AG09309 (cell line): ENCODE data around the gene CEP55.

Experiments used
- DNase-seq: peaks from one replicate; pipeline ENCODE4 v3.0.0-alpha.2; 2010; ENCODE audit warnings: low read depth
- H3K4me3 ChIP-seq: 2 replicates; pipeline ENCODE4 v1.5.1; 2011; ENCODE audit warnings: mild to moderate bottlenecking, low read depth, low read length, moderate library complexity; ENCODE audit not compliant: control insufficient read depth
- TF ChIP-seq, protein P1 (sequence below): IDR thresholded peaks from 2 replicates; pipeline ENCODE4 v1.5.1; 2011; ENCODE audit warnings: mild to moderate bottlenecking, low read depth, low read length, inconsistent platforms; ENCODE audit not compliant: insufficient read depth, control insufficient read depth; ENCODE audit errors: missing control alignments

CEP55 gene

GRCh38 chr10:93475871-93476270, 20.5 kb upstream of the CEP55 start:
- DNase-seq = no peak
- TF ChIP-seq, protein P1, sequence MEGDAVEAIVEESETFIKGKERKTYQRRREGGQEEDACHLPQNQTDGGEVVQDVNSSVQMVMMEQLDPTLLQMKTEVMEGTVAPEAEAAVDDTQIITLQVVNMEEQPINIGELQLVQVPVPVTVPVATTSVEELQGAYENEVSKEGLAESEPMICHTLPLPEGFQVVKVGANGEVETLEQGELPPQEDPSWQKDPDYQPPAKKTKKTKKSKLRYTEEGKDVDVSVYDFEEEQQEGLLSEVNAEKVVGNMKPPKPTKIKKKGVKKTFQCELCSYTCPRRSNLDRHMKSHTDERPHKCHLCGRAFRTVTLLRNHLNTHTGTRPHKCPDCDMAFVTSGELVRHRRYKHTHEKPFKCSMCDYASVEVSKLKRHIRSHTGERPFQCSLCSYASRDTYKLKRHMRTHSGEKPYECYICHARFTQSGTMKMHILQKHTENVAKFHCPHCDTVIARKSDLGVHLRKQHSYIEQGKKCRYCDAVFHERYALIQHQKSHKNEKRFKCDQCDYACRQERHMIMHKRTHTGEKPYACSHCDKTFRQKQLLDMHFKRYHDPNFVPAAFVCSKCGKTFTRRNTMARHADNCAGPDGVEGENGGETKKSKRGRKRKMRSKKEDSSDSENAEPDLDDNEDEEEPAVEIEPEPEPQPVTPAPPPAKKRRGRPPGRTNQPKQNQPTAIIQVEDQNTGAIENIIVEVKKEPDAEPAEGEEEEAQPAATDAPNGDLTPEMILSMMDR = no peak
- H3K4me3 ChIP-seq = no peak overlapping the region

- no peak for DNase-seq
- TF ChIP-seq, protein P1 = no peak
- H3K4me3 ChIP-seq = no peak overlapping the region
Measured at GRCh38 chr10:93476756-93477155, 19.7 kb upstream of the CEP55 start.

- no peak overlapping the region for H3K4me3 ChIP-seq
Measured at GRCh38 chr10:93478873-93479272, 17.5 kb upstream of the CEP55 start.

DNA sequence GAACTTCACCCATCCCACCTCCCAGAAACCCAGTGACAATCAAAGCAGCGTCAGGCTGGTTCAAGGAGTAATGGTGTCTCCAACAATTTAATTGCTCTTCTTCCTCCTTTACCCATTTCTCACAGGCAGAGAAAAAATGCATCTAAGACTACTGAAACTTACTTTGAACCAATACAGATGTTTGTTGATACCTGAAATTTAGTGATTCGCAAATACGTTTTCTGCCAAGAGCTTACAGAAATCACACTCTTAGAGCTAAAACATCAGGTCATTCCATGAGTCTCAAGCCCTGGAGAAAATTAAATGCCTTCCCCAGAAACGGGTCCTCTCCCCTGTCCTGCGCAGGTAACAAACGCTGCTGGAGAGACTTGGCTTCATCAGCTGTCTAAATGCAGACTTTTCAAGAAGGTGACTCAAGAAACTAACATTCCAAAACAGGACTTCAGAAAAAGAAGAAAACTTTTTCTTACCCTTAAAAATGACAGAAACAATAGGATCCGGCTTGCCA, 14.7 kb upstream of the CEP55 start:
- TF ChIP-seq, protein P1 = no peak
- no peak for DNase-seq
- peak overlapping the region; percentile 73 for H3K4me3 ChIP-seq

More at GRCh38 chr10:93478873-93479272, 17.5 kb upstream of the CEP55 start:
- no peak for DNase-seq
- TF ChIP-seq, protein P1 = no peak

GRCh38 chr10:93482145-93482834, 14.1 kb upstream of the CEP55 start, which contains the start of gene MYOF:
TSS of gene MYOF (minus strand) at chr10:93482334. CDS start at chr10:93482194, 140 bp downstream.
- peak within 1 kb of the TSS; percentile 73 for H3K4me3 ChIP-seq
- no peak for DNase-seq
- TF ChIP-seq, protein P1 = peak; percentile 54

- no peak for DNase-seq
- no peak overlapping the region for H3K4me3 ChIP-seq
- TF ChIP-seq, protein P1 = no peak
Measured at GRCh38 chr10:93485690-93486089, 10.7 kb upstream of the CEP55 start.

DNA sequence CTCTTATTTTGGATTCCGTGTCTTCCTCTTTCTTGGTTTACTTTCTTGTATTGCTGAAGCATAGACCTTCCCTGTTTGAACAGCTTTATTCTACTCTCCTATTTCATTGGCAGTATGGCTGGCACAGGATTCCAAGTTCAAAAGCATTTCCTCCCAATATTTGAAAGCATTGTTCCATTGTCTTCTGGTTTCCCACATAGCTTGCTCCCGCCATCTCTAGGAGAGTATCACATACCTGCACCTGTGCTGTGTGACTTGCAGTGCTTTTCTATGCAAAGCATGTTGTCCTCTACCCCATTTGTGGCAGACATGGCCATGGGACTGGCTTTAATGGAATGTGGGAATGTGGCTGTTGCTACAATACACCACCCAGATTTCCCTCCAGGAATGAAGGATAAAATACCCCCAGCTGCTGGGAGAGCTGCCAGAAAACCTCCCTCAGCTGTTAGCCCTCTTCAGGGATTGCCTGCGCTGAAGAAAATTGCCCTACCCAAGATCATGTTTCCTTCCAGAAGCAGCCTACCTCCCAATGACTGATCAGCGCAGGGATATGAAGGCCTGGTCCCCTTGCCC, 7.4 kb upstream of the CEP55 start:
- no peak overlapping the region for H3K4me3 ChIP-seq
- TF ChIP-seq, protein P1 = no peak
- no peak for DNase-seq
